ENCODE data around the gene OPCML.
A peak's percentile ranks its signal among the peaks of the same experiment; 100 is the strongest.

Gene OPCML

DNA sequence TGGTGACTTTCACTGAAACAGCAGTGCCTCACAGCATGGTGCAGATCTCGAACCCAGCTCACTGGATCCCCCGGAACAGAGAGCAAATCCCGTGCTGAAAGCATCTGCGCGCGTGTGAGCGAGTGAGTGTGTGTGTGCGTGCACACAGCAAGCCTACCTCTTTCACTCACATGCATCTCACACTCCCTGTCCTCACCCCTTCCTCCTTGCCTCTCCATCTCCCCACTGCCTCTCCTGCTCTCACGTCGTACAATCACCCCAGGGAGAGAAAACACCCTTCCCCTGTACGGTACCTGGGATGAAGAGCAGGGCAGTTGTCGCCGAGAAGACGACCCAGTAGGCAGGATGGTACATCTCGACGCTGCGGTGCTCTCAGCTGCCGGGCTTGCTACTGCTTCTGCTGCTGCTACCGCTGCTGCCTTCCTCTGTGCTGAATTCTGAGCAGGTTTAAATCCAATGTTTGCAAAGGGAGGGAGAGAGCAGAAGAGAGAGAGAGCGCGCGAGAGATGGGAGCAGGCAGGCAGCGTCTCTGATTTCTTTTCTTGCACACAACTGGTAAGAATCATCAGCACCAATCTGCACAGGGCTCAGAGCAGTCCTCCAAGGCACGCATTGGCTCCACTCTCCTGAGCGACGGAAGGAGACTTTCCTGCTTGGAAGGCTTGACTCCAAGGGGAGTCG is at the start of gene OPCML:
Gene OPCML, minus strand, starts transcription at position 531 of the 681 bp plus-strand sequence.
- no peak for DNase-seq

DNA sequence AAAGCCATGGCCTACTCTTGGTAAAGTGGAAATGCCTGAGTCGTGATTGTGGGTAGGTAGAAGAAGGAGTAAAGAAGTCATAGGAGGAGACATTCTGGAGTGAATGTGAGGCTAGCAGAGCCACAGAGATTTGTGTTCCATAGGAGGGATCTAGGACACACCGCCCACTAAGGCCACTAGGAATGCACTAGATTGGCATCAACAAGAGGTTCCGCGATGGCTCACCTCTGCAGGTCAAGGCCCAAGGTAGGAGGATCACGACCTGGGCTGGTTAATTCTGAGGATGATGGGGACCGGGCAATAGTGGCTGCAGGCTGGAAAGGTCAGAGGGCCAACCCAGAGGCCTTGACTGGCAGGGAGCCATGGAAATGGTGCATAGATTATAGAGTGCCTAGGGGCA is 48.8 kb upstream of the OPCML start:
- no peak for DNase-seq

DNA sequence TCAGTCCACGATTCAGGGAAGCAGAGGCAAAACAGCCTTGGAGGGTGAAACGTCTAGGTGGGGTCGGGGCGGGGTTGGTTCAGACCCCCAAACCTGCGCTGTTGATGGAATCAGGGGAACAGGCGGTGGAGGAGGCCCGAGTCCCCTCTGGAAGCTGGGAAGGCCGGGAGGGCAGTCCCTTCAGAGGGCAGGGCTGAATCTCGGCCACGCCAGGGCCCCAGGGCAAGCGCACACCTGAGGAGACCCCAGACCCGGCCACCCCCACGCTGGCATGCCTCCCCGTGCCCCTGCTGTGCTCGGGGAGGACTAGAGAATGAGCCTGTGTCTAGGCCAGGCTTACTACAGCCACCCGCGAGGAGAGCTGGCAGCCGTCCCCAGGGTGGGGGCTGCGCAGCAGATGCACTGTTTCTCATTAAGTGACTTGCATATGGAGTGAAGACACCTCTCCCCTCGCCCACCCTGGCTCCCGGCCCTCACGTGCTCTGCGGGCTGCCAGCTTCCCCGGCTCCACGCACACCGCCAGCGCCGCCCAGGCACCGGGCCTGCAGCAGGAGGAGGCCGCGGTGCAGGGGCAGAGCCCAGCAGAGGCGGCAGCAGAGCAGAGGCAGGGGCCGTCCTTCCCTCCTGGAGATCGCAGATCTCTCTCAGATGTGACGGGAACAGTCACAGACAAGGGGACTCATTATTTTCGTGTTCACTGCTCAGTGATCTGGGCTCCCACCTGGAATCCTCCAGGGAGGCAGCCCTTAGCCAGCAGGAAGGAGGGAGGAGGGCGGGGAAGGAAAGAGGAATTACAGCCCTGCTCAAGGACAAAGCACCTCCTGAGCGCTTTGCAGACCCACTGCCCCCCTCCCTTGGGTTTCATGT is 47.1 kb upstream of the OPCML start:
- peak; percentile 47 for DNase-seq

DNA sequence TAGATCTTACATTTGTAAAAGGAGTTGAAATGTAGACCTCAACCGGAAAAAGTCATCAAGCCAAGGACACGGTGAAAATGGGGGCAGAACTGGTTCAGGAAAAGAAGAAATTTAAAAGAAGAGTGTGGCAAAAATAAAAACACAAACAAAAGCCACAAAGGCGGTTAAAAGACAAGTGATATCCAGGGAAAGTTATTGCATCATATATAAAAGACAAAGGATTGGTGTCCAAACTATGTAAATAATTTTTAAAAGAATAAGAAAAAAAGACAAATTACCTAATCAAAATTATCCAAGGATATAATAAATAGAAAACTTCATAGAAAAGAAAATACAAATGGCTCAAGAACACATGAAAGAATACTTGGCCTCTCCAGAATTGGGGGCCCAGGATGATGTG is 45.1 kb upstream of the OPCML start:
- DNase-seq = no peak

DNA sequence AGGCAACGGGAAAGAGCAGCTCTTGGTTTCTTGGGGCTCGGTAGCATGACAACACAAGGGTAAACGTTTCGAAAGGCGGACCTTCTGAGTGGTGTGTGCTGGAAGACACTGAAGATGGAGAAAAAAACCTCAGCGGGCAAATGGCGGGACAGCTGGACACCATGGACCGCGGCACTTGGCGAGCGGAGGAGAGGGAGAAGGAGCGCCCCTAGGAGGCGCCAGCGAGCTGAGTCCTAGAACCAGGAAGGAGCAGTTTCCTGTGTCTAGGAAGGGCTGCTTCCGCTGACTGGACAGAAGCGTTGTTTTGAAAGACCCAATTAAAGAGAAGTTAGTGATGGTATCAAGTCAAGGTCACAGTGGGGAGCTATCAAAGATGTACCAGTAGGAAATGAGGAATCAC is 44.0 kb upstream of the OPCML start:
- no peak for DNase-seq

DNA sequence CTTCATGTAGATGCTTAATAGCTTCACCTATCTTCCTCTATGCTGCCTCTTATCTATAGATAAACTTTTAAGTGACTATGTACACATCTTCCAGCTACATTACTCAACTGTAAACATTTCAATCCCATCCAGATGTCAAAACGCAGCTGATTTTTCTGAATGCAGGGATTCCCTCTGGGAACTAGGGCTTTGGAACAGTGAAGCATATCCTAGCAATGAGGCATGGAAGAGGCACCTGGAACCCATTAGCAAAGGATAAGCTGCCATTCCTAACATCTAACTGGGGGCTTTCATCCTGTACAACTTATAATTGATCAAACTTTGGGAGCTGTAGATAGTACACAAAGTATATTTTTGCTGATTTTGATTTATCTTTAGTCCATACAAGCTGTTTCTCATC is 40.8 kb upstream of the OPCML start:
- no peak for DNase-seq

DNA sequence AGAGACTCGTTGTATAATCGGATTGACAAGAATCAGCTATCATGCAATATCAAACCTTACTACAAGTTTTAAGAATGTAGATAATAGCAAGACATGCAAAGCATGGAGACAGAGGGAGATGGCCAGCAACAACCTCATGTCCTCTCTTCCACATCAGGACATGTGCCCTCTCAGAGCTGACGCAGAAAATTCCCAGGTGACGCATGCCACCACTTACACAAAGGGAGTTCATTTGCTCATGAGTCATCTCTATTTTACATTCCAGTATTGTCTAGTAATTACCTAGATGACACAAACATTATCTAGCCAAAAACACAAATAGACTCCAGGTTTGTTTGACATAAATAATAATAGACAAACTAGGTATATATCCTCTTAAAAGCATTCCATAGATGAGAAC is 38.1 kb upstream of the OPCML start:
- no peak for DNase-seq

DNA sequence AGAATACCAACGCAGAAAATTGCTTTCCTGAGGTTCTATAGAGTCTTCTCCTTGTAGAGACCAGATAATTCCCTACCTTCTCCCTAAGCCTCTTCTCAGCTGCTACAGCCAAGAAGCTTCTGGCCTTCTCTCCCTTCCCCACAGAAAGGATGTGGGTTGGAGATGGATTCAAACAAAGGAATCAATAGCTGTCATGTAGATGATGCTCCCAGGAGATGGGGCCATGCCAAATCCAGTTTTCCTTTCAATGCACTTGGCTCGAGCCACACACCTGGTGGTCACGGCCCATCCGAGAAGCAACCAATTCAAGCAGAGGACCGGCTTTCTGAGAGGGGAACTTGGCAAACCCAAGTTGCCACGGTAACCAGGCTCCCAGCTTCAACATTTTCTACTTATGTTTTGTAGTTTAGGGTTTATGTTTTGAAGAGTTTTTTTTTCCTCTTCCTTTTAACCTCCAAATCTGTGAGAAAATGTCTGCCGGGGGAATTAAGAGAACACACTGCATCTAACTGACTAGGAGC is 31.3 kb upstream of the OPCML start:
- no peak for DNase-seq

DNA sequence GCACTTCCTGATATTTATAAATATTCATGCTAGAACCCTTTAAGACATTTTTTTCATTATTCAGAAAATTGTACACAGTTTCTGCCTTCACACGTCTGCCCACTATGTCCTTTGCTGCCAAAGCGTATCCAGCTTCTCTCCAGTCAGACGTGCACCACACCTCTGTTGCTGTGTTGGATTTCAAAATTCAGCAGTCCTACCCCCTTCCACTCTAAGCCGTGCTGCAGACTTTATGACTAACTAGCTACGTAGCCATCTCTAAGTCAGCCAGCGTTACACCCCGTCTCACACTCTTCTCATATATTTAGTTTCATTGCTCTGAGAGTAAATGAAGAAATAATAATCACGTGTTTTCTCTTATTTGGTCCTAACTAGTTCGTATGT is 28.2 kb upstream of the OPCML start:
- no peak for DNase-seq

DNA sequence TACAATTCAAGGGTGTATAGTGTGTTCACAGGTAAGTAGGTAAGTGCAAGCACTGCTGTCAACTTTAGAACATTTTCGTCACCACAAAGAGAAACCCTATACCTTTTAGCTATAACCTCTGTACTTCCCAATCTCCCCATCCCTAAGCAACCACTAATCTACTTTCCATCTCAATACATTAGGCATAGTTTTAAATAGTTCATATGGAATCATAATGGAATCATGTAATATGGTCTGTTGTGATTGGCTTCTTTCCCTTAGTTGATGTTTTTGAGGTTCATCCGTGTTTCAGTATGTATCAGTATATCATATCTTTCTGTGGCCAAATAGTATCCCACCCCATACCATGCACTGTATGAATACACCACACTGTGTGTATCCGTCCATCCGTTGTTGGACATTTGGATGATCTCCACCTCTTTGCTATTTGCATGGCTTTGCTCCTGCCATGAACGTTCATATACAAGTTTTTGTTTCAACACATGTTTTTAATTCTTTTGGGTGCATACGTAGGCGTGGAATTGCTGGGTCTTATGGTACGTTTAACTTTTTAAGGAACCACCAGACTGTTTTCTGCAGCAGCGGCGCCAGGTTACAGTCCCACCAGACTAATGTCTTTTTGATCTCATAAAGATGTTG is 27.7 kb upstream of the OPCML start:
- DNase-seq = no peak

DNA sequence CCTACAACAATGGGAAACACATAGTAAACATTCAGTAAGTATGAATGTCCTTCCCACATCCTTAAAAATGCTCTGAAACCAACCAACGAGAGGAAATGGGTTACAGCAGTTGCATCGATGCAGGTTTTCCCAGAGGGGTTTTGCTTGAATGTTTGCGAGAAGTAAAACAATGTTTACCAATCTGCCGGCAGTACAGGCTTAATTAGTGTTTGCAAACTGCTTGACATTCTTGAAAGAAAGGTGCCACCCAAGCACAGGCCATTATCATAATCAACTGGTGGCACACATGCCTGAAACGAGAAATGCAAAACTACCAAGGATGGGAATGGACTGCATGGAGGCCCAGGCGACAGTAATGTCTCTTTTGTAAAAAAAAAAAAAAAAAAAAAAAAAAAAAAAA is 27.1 kb upstream of the OPCML start:
- DNase-seq = no peak

DNA sequence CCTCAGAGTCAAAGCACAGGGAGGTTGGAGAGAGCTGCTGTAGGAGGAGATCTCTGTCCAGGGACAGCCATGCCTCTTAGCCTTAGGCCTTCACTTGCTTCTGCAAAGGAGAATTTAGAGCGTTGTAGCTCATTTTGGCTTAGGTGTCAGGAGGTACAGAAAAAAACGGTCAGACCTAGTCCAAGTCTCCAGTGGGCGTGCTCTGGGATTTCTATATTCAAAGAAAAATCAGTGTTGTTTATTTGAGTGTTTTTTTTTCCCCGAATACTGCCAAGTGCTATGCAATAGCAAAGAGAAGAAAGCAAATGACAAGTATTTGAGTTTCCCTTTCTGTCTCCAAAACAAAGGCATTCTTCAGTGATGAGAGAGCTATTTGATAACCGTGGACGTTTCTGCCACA is 22.7 kb upstream of the OPCML start:
- no peak for DNase-seq

DNA sequence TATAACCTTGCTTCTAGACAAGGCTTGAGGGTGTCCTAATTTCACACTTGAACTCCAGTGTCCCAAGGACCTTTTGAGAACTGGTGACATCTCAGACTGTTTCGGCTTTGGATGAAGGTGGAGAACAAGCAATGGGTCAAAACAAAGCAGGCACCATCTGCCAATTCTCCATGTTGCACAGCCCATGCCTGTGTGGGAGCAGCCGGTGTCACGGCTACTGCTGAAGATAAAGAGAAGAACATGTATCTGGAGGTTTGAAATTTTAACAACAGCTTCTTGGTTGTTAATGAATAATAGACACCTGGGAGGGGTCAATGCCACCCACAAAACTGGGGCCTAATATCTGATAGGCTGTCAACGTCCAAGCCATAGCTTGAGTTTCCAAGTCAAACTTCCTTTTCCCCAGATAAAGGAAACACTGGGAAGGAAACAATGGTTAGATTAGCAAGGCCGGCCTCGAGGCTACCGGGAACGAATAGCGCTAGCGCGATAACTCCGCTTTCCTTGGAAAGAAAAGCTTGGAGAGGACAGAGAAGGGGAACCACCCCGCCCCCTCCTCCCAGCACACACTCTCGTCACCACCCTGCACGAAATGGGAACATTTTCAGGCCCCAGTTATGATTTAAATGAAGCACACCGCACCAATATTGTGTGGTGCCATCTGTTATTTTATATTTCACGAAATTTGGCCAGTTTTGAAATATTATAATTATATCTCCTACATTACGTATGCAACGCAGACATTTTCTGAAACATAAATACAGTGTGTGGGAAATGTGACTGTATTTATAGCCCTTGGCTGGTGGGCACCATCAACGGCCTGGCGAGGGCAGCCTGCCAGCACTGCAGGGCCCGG is 21.8 kb upstream of the OPCML start:
- no peak for DNase-seq

DNA sequence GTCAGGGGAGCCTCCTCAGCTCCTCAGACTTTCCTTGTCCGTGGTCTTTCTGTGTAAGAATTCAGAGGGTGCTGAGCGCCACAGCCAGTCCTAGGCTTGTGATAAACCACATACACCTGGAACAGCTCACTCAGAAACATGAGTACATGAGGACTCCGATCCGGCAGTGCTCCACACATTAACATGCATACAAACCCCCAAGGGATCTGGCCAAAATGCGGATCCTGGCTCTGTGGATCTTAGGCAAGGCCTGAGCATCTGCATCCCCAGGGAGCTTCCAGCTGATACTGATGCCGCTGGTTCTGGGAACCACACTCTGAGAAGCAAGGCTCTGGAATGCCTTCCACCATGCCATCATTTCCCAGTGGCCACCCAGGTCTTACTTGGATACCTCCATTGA is 20.6 kb upstream of the OPCML start:
- DNase-seq = no peak

DNA sequence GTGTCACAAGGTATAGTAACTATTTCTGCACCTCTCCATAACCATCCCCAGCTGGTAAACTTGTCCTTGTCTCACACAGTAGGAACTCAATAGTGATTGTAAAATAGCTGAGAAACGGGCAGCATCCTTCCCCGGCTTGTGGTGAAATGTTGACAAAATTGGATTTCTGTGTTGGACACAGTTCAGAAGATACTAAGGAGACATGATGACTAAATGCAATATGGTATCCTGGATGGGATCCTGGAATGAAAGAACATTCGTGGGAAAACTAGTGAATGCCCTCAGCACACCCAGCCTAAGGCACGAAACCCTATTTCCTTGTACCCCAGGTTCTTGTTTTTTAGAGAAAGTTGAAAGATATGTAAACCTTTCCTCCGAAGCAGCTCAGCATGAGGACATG is 18.8 kb upstream of the OPCML start:
- no peak for DNase-seq

DNA sequence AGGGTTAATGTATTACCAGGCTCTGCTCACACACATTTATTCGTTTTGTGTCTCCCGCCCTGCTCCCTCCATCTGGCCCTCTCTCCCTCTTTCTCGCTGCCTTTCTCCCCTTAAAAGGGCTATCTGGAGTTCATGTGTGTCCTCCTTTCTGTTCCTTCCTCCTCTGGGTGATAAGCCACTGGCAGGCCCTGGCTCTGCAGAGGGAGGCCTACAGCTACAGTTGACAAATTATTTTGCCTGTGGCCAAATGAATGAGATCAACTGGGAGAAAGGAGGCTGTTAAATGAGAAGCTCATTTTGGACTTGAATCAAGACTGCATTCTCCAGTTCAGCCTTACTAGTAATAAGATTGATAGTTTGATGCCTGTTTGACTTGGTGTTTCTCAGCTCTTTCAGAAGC is 17.5 kb upstream of the OPCML start:
- DNase-seq = no peak

DNA sequence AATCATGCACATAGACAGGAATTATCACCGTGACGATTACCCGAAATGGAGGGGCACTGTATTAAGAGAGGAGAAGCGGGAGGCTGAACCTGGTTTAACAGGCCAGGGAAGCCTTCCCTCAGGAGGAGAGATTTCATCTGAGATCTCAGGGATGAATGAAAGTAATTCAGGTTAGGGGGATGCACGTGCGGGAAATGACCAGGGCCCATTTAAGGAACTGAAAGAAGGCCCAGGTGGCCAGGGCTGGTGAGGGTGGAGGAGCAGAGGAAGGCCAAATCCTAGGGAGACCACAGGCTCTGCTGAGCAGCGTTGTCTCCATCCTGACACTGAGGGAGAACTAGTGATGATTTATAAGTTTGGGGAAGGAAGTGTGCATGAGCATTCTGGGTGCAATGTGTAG is 16.3 kb upstream of the OPCML start:
- no peak for DNase-seq

DNA sequence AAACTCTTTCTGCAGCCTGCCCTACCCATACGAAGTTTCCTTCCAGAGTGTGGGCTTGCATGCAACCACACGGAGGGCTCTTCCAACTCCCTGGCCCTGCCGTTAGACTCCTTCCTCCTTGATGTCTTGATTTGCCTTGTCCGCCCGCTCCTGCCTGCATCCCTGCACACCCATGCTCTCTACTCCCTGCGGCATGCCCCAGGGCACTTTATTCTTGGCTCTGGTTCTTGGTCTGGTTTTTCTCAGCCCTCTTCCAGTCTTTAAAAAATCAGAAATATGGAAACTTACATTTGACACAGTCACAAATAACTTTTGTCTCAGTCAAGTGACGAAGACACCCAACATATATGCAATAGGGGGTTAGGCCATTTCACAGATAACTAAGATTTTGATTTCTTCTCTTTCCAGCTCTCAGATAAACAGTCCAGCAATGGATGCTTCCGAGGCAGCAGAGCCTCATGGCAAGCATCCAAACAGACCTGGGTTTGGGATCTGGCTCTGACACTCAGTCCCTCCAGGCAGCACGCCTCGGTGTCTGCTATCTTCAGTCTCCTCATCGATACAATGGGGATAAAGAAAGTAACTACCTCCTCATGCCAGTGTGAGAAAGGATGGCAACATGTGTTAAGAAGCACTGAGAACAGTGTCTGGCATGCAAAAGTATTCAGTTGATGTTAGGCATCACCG is 15.7 kb upstream of the OPCML start:
- no peak for DNase-seq

DNA sequence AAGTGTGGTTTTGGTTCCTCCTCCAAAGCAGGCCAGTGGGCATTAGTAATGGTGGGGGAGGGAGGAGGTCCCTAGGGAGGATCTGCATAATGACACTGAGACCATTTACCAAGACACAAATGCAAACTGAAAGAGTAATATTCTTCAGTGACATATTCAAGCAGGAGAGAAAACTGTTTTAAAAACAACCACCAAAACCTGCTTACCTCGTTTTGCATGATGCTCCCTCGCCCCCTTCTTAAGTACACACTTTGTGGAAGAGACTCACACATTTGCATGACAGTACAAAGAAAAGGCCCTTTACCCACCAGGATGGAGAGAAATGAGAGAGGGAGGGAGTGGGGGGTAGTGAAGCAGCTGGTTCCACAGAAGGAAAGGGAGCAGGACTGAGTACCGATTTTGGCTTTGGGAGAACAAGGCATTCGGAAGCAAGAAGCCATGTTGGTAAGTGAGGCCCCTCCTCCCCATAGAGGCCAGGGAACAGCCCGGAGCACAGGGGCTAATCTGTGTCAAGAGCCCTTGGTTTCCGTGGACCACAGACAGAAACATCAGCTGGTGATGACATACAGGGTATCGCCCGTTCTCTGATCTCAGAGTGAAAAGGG is 13.0 kb upstream of the OPCML start:
- DNase-seq = no peak

DNA sequence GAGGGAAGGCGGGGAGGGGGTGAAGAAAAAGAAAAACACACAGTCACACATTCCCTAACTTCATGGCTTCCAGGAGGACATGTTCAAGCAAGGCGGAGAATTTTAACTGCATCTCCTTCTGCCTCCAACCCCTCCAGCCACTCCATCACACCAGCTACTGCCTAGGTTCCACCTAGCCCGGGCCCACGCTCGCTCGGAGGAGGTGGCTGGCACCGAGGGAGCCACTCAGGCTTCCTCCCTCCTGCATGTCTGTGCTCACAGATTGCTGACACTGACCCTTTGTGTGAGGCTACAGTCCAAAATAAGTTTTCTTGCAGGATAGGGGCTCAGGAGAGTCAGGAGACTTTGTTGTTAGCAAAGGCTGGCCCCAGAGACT is 9.4 kb upstream of the OPCML start:
- no peak for DNase-seq

DNA sequence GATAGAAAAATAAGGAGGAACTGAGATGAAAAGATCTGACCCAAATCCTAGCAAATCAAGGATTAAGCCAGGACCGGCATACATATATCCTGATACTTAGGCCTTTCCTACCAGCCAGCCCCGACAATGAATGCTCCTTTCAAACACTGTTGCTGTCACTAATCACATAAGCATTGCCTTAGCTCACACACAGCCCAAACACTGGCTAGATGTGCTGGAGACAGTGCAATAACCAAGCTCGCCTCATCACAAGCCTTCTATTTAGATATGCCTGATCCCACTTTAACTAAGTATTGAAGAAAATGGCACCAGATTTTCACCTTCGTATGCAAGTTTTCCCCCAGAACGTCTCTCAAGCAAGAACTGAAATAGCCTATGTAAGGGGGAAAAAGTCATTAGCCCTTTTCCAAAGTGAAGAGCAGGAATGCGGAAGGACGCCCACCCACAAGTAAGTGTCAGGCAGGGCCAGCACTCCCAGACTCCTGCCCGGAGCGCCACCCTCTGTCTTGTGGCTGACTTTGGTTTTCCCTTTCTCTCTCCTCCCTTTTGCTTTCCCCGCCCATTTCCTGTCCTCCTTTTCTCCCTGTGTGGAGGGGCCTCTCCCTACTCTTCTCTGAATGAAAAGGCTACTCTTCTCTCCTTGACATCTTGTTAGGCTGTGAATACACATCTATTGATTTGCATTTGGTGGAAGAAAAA is 8.9 kb upstream of the OPCML start:
- DNase-seq = no peak
